DOHH2 (cell line): ENCODE results near the gene ANXA2.

ENCODE experiments used
- H3F3A ChIP-seq: fragments of 200-600 bp; sonication (generic), shearing (Covaris generic); 2 replicates; pipeline ENCODE4 v1.6.0; 2016; ENCODE audit warnings: antibody characterized with exemption, mild to moderate bottlenecking; ENCODE audit not compliant: control insufficient read depth, insufficient read depth
- H3K27ac ChIP-seq: fragments of 200-600 bp; sonication (generic); 2 replicates; pipeline ENCODE4 v1.5.1; 2014; ENCODE audit warnings: low read depth, mild to moderate bottlenecking, low read length, moderate library complexity
- H3K27me3 ChIP-seq: fragments of 200-600 bp; sonication (generic); 2 replicates; pipeline ENCODE4 v1.6.1; 2014; ENCODE audit warnings: mild to moderate bottlenecking, low read length, mixed read lengths; ENCODE audit not compliant: control insufficient read depth
- H3K36me3 ChIP-seq: fragments of 200-600 bp; sonication (generic); 2 replicates; pipeline ENCODE4 v1.6.1; 2014; ENCODE audit warnings: mild to moderate bottlenecking, low read length, moderate library complexity, mixed read lengths; ENCODE audit not compliant: control insufficient read depth
- H3K4me1 ChIP-seq: fragments of 200-600 bp; sonication (generic); 2 replicates; pipeline ENCODE4 v1.6.1; 2014; ENCODE audit warnings: mild to moderate bottlenecking, low read length, mixed read lengths; ENCODE audit not compliant: control insufficient read depth
- H3K4me2 ChIP-seq: fragments of 200-600 bp; sonication (generic); 2 replicates; pipeline ENCODE4 v1.6.0; 2014; ENCODE audit warnings: mild to moderate bottlenecking, low read length, moderate library complexity
- H3K4me3 ChIP-seq: fragments of 200-600 bp; sonication (generic); 2 replicates; pipeline ENCODE4 v1.5.1; 2014; ENCODE audit warnings: mild to moderate bottlenecking, low read length, mixed read lengths
- H3K79me2 ChIP-seq: fragments of 200-600 bp; sonication (generic); 2 replicates; pipeline ENCODE4 v1.6.1; 2014; ENCODE audit warnings: mild to moderate bottlenecking, low read length, mixed read lengths; ENCODE audit not compliant: control insufficient read depth
- H3K9me2 ChIP-seq: fragments of 200-600 bp; sonication (generic); replicated peaks from 2 replicates; pipeline ENCODE4 v1.6.1; 2014; ENCODE audit warnings: mild to moderate bottlenecking, low read length, mixed read lengths; ENCODE audit not compliant: control insufficient read depth
- H3K9me3 ChIP-seq: fragments of 200-600 bp; sonication (generic); 2 replicates; pipeline ENCODE4 v1.6.1; 2014; ENCODE audit warnings: antibody characterized with exemption, low read length, mixed read lengths; ENCODE audit not compliant: control insufficient read depth, insufficient read depth
- H4K20me1 ChIP-seq: fragments of 200-600 bp; sonication (generic); 2 replicates; pipeline ENCODE4 v1.6.0; 2014; ENCODE audit warnings: low read depth, mild to moderate bottlenecking, antibody characterized with exemption, low read length, moderate library complexity; ENCODE audit not compliant: control insufficient read depth, insufficient read depth
- CTCF ChIP-seq: fragments of 200-600 bp; sonication (generic); IDR thresholded peaks from one replicate; pipeline ENCODE4 v1.5.1; 2014; ENCODE audit warnings: antibody characterized with exemption, mild to moderate bottlenecking, low read depth, low read length; ENCODE audit not compliant: poor library complexity, severe bottlenecking
- EZH2phosphoT487 ChIP-seq: fragments of 200-600 bp; sonication (generic); IDR thresholded peaks from 2 replicates; pipeline ENCODE4 v1.6.1; 2017; ENCODE audit warnings: borderline replicate concordance, mild to moderate bottlenecking, antibody characterized with exemption, low read length, moderate library complexity, mixed read lengths

ANXA2 gene

GRCh38 chr15:60379525-60380274 is 18.1 kb downstream of the ANXA2 start:
- Histone ChIP-seq H3K36me3 (no peaks in the 10 kb centered on the region), H3K4me1 (no peaks in the 10 kb centered on the region), H3K9me2 (no peaks in the 10 kb centered on the region), H3F3A (no peaks in the 10 kb centered on the region), H3K27me3 (no peaks in the 10 kb centered on the region), H3K4me2 (no peak overlapping the region), H3K4me3 (no peak overlapping the region), H3K27ac (no peak overlapping the region), H4K20me1 (no peaks in the 10 kb centered on the region), H3K79me2 (no peaks in the 10 kb centered on the region), H3K9me3 (no peaks in the 10 kb centered on the region)
- TF ChIP-seq CTCF (no peak), EZH2phosphoT487 (no peak)

- no peak overlapping the region for H3K27ac ChIP-seq
- H3K9me2 ChIP-seq = no peaks in the 10 kb centered on the region
- H3K9me3 ChIP-seq = no peaks in the 10 kb centered on the region
- no peaks in the 10 kb centered on the region for H3F3A ChIP-seq
- H3K4me3 ChIP-seq = no peak overlapping the region
- TF ChIP-seq EZH2phosphoT487 (no peak), CTCF (no peak)
- no peak overlapping the region for H3K4me2 ChIP-seq
- H3K27me3 ChIP-seq = no peaks in the 10 kb centered on the region
- H3K36me3 ChIP-seq = no peaks in the 10 kb centered on the region
- H4K20me1 ChIP-seq = no peaks in the 10 kb centered on the region
- H3K4me1 ChIP-seq = no peaks in the 10 kb centered on the region
- H3K79me2 ChIP-seq = no peaks in the 10 kb centered on the region
These were observed 18.6 kb downstream of the ANXA2 start for GRCh38 chr15:60379185-60379524.

GRCh38 chr15:60376677-60377095 is 21.1 kb downstream of the ANXA2 start:
- Histone ChIP-seq H3K9me3 (no peaks in the 10 kb centered on the region), H3K36me3 (no peaks in the 10 kb centered on the region), H3F3A (no peaks in the 10 kb centered on the region), H3K4me3 (no peak overlapping the region), H3K9me2 (no peaks in the 10 kb centered on the region), H3K27me3 (no peaks in the 10 kb centered on the region), H3K27ac (no peak overlapping the region), H4K20me1 (no peaks in the 10 kb centered on the region), H3K79me2 (no peaks in the 10 kb centered on the region), H3K4me1 (no peaks in the 10 kb centered on the region), H3K4me2 (no peak overlapping the region)
- TF ChIP-seq EZH2phosphoT487 = no peak
- no peak for TF ChIP-seq CTCF
